GM19452 (cell line): ENCODE results near the gene PRDX6.
"Not testable (repeated sequence)": the region's sequence is repeated elsewhere in the genome, so short reads cannot be mapped to it uniquely, and the experiment has no call there.

Source experiments
- ATAC-seq: cut with Tn5 transposase; IDR thresholded peaks from one replicate; pipeline ENCODE4 v1.9.1; 2021; ENCODE audit not compliant: unreplicated experiment

Gene PRDX6

GRCh38 chr1:173477286-173478093, at the start of gene PRDX6:
TSS of gene PRDX6 (plus strand) at chr1:173477335. CDS start at chr1:173477398, 63 bp downstream.
- ATAC-seq = peak; percentile 47

- ATAC-seq = peak; percentile 71
These were observed 47.4 kb upstream of the PRDX6 start for GRCh38 chr1:173429471-173430402.

- no peak for ATAC-seq
These were observed 46.3 kb upstream of the PRDX6 start for GRCh38 chr1:173430677-173431303.

GRCh38 chr1:173431304-173432045, 45.7 kb upstream of the PRDX6 start:
- ATAC-seq = peak; percentile 55

GRCh38 chr1:173432331-173432730, 44.8 kb upstream of the PRDX6 start:
- no peak for ATAC-seq

- ATAC-seq = no peak
These were observed 43.3 kb upstream of the PRDX6 start for GRCh38 chr1:173433751-173434326.

- ATAC-seq = no peak
These were observed 40.2 kb upstream of the PRDX6 start for GRCh38 chr1:173436841-173437428.

GRCh38 chr1:173438675-173439074, 38.5 kb upstream of the PRDX6 start:
- no peak for ATAC-seq

GRCh38 chr1:173440430-173440829, 36.7 kb upstream of the PRDX6 start:
- no peak for ATAC-seq

GRCh38 chr1:173444757-173445156, 32.4 kb upstream of the PRDX6 start:
- peak; percentile 50 for ATAC-seq

- ATAC-seq = peak; percentile 34
These were observed 32.0 kb upstream of the PRDX6 start for GRCh38 chr1:173445164-173445563.

GRCh38 chr1:173445656-173446055, 31.5 kb upstream of the PRDX6 start:
- no peak for ATAC-seq

- ATAC-seq = no peak
These were observed 29.9 kb upstream of the PRDX6 start for GRCh38 chr1:173447224-173447623.

GRCh38 chr1:173448945-173449344, 28.2 kb upstream of the PRDX6 start:
- no peak for ATAC-seq

- ATAC-seq = no peak
These were observed 25.2 kb upstream of the PRDX6 start for GRCh38 chr1:173451981-173452380.

- ATAC-seq = no peak
These were observed 23.2 kb upstream of the PRDX6 start for GRCh38 chr1:173453982-173454381.

- ATAC-seq = no peak
These were observed 22.1 kb upstream of the PRDX6 start for GRCh38 chr1:173454966-173455524.

- ATAC-seq = no peak
These were observed 17.2 kb upstream of the PRDX6 start for GRCh38 chr1:173459885-173460284.

GRCh38 chr1:173462666-173463065, 14.5 kb upstream of the PRDX6 start:
- ATAC-seq = not testable (repeated sequence)

GRCh38 chr1:173464185-173464584, 12.9 kb upstream of the PRDX6 start:
- ATAC-seq = not testable (repeated sequence)
